ENCODE results near the gene PRICKLE4. TPM values are rescaled to one million over a fixed set of nuclear protein-coding genes. Genes with fewer than 3 reads are reported as not detected.

The PRICKLE4 gene
- total and polyA plus RNA-seq, 10 donors = 0.41 to 32.8 (median 10.6) TPM

DNA sequence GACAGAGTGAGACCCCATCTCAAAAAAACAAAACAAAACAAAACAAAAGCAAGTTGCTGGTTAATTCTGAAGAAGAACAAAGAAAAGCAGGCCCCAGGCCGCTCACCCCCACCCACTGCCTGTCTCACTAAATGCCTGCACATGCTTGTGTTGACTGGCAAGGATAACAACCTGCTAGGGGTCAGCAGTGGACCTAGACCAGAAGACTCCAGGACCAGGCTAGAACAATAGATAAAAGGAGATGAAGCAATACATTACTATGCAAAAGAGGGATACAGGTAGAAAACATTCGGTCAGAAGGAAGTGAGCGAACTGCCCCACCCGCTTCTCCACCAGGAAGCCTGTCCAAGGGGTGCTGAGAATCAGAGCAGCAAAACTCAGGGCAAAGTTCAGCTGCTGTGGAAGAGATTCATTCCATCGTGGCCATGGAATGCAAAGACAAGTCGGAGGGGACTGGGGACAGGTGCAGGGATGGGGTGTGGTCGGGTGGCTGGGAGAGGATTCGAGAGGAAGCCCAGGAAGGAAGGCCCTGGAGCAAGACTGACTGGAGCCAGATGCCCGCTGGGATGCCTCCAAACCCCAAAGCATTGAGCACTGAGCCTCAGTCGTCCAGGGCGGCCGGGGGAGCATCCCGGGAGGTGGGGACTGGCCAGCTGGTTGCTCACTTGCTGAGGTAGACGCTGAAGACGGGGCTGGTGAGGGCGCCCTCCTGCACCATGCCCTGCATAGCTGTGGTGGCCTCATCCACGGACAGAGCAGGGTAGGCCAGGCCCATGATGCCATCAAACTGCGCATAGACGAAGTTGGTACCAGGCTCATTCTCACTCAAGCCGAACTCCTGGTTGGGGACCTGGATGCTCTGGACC is 38.7 kb upstream of the PRICKLE4 start:
- H3K36me3 ChIP-seq = no peaks in the 10 kb centered on the region
- WGBS, 5 donors = 77 to 90% (median 87%) methylated on average over 19 to 20 of the region's 20 CpGs
- H3K4me1 ChIP-seq = peaks cover 0 to 8% (median 0%) of the 10 kb centered on the region in 6 donors
- TF ChIP-seq, protein P1, sequence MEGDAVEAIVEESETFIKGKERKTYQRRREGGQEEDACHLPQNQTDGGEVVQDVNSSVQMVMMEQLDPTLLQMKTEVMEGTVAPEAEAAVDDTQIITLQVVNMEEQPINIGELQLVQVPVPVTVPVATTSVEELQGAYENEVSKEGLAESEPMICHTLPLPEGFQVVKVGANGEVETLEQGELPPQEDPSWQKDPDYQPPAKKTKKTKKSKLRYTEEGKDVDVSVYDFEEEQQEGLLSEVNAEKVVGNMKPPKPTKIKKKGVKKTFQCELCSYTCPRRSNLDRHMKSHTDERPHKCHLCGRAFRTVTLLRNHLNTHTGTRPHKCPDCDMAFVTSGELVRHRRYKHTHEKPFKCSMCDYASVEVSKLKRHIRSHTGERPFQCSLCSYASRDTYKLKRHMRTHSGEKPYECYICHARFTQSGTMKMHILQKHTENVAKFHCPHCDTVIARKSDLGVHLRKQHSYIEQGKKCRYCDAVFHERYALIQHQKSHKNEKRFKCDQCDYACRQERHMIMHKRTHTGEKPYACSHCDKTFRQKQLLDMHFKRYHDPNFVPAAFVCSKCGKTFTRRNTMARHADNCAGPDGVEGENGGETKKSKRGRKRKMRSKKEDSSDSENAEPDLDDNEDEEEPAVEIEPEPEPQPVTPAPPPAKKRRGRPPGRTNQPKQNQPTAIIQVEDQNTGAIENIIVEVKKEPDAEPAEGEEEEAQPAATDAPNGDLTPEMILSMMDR (IDR thresholded peaks at IDR 0.05 in 8 of 11, conservative IDR thresholded peaks at IDR 0.05 in 3 of 11) = no peak
- TF ChIP-seq POLR2A (IDR thresholded peaks at IDR 0.05) = no peak
- no peak for TF ChIP-seq POLR2AphosphoS5 (IDR thresholded peaks at IDR 0.05)
- no peaks in the 10 kb centered on the region for H3K27me3 ChIP-seq (replicated peaks in 1 of 7)
- no peaks in the 10 kb centered on the region for H3K9me3 ChIP-seq
- peak; percentile 76 for DNase-seq
- H3K4me3 ChIP-seq = no peak overlapping the region
- intact Hi-C loops (cut with DNase I; ENCODE audit: low total_unique reads) = no loop called here
- H3K27ac ChIP-seq = no peak overlapping the region

DNA sequence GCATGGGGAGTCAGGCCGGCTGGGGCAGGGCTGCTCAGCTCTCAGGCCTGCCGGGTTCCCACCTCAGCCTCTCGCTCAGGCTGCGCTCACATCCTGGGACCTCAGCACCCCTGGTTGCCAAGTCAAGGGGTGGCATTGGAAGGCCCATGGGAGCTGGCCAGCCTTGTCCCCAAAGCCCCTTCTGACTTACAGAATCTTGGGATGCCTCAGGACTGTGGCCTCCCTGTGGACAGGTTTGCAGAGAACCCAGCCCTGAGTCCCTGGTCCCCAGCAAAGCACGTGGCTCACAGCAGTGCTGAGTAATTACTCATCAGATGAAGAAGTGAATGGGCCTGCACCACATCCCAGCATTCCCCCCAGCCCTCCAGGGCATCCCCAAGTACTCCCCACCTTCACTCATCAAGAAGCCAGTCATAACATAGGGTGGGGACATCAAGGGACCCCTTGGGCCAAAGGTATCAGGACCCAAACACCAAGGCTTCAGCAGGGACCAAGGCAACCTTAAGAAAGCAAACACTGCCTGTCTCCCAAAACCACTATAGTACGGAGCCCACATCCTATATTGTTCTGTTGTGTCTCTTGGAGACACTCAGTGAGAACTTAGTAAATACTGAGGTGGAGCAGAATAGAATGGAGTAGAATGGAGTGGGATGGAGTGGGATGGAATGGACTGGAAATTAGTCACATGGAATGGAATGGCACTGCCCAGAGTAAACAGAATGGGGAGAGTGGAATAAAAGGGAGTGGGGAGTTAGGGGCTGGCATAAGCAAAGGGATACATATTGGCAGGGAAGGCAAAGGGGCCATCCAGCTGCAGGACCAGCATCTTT is 37.0 kb upstream of the PRICKLE4 start:
- no peak overlapping the region for H3K27ac ChIP-seq

DNA sequence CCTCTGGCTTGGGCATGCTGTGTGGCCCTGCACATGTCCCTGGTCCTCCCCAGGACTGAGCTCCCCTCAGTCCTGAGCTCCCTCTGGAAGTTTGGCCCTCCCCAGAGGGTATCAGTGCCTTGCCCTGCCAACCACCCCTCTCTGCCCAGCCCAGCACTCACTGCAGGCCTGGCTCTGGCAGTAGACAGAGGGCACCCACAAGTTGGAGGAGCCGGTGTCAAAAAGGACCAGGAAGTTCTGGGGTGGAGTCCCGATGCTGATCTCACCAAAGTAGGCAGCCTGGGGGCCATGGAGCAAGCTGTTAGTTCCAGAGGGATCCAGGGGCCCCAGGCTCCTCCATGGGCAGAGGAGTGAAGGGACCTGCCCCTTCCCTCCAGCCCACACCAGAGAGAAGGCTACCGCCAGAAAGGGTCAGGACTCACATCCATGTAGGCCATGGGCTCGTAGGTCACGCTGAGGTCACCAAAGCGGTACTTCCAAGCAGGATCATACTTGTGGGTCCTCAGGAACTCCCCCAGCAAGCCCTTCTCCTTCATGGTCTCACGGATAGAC is 36.3 kb upstream of the PRICKLE4 start:
- peak; percentile 45 for DNase-seq
- no peaks in the 10 kb centered on the region for H3K9me3 ChIP-seq
- H3K27ac ChIP-seq = no peak overlapping the region
- peaks cover 0 to 8% (median 0%) of the 10 kb centered on the region in 6 donors for H3K4me1 ChIP-seq
- no peaks in the 10 kb centered on the region for H3K36me3 ChIP-seq
- intact Hi-C loops (cut with DNase I; ENCODE audit: low total_unique reads) = no loop called here
- no peak overlapping the region for H3K4me3 ChIP-seq
- H3K27me3 ChIP-seq (replicated peaks in 1 of 7) = no peaks in the 10 kb centered on the region
- TF ChIP-seq, protein P1 (IDR thresholded peaks at IDR 0.05 in 8 of 11, conservative IDR thresholded peaks at IDR 0.05 in 3 of 11) = no peak
- TF ChIP-seq POLR2AphosphoS5 (IDR thresholded peaks at IDR 0.05) (no peak), POLR2A (IDR thresholded peaks at IDR 0.05) (no peak)
- 72 to 91% (median 88%) methylated on average over 6 to 7 of the region's 7 CpGs for WGBS, 5 donors

More for the DNA sequence above, 37.0 kb upstream of the PRICKLE4 start:
- H3K9me3 ChIP-seq = no peaks in the 10 kb centered on the region
- H3K4me3 ChIP-seq = no peak overlapping the region
- DNase-seq = no peak
- 84 to 96% (median 91%) methylated on average over 6 of the region's 6 CpGs for WGBS, 5 donors
- peaks cover 0 to 8% (median 0%) of the 10 kb centered on the region in 6 donors for H3K4me1 ChIP-seq
- H3K36me3 ChIP-seq = no peaks in the 10 kb centered on the region
- no peak for TF ChIP-seq POLR2A (IDR thresholded peaks at IDR 0.05)
- TF ChIP-seq, protein P1 (IDR thresholded peaks at IDR 0.05 in 8 of 11, conservative IDR thresholded peaks at IDR 0.05 in 3 of 11) = no peak
- TF ChIP-seq POLR2AphosphoS5 (IDR thresholded peaks at IDR 0.05) = no peak
- intact Hi-C loops (cut with DNase I; ENCODE audit: low total_unique reads) = no loop called here
- no peaks in the 10 kb centered on the region for H3K27me3 ChIP-seq (replicated peaks in 1 of 7)

Measured in spleen (tissue), 11 donors.